NCI-H2171 treated with DMSO at 0.1 percent for 48 hours (cell line): ENCODE data around the gene THAP8.

Source experiments
- DNase-seq: peaks from one replicate; lab custom pipeline; 2025; lab: John Stamatoyannopoulos, UW

THAP8 gene

DNA sequence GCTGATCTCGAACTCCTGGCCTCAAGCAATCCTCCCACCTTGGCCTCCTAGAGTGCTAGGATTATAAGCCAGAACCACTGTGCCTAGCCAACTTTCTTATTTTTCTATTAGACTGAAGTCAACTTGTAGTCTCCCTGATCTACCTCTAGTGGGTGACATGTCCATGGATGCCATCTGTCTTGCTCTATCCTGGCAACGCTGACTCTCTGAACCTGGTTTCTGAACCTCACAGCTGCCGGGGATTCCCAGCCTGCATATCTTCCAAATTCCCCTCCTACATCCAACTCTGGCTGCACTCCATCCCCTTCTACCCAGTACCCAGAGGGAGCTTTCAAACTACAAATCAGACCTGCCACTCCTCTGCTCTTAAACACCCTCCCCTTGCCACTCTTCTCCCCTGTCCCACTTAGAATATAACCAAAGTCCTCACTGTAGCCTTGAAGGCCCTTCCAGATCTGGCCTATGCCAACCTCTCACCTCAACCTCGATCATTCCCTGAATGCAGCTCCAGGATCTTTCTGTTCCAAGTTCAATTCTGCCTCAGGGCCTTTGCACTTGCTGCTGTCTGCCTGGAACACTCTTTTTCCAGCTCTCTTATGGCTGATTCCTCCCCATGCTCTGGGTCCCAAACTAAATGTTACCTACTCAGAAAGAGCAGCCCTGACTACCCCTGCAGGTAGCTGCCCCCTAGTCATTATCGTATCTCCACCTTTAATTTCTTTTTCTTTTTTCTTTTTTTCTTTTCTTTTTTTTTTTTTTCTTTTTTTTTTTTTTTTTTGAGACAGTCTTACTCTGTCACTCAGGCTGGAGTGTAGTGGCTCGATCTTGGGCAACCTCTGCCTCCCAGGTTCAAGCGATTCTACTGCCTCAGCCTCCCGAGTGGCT is 23.6 kb downstream of the THAP8 start:
- peak; percentile 13 for DNase-seq

DNA sequence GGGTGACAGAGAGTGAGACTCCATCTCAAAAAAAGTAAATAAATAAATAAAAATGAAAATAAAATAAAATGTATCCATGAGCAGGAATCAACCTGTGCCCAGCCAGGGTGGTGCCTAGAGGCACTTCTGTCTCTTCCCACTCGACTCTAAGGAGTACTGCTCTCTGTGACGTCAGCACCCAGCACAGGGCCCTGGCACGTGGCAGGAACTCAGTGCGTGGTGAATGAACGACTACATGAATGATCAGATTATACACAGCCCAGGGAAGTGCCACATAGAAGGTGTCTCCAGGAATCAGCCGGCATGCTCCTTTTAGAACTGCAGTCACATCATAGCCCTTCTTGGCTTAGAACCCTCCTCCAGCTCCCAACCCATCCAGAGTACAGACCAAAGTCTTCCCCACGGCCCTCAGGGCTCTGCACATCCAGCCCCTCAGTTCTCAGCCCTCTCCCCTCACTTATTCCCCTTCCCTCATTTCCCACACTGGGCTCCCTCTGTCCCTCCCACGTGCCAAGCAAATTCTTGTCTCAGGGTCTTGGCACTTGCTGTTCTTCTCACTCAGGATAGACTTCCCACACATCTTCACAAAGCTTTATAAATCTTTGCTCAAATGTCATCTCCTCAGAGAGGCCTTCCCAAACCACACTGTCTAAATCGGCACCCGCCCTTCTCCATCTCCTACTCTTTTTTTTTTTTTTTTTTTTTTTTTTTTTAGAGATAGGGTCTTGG is 25.6 kb downstream of the THAP8 start:
- DNase-seq: no peak

DNA sequence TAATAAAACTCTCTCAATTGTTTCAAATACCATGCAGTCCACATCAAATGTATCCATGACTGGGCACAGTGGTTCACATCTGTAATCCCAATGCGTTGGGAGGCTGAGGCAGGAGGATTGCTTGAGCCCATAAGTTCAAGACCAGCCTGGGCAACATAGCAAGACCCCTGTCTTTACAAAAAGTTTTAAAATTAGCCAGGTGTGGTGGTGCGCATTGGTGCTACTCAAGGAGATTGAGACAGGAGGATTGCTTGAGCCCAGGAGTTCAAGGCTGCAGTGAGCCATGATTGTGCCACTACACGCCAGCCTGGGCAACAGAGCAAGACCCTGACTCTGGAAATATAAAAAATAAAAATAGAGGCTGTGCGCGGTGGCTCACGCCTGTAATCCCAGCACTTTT is 26.4 kb downstream of the THAP8 start:
- DNase-seq: no peak

DNA sequence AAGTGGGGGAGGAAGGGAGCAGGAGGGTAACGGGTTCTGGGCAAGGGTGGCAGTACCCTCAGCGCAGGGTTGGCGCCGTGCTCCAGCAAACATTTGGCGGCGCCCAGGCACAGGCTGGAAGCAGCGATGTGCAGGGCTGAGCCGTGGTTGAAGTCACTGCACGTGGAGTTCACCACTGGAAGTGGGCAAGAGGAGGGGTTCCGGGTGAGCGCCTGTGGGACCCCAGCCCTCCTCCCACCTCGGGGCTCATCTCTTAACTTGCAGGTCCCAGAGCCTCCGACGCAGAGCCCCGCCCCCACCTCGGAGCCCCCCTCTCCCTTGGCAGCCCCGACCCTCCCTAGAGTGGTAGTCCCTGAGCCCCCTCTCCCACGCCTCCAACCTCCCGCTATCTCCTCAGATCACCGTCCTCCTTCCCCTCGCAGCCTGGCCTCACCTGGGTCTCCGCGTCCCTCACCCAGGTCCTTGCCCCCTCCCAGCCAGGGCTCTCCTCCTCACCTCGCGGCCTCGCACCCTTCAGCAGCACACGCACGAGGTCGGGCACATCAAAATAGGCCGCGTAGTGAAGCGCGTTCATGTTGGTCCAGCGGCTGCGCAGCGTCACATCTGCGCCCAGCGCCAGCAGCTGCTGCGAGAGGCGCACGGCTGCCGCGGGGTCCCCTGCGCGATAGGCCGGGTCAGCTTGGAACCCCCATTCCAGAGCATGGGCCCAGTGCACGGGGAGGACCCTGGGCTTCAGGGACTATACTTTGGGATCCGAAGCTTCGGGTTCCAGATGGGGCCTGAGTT is 27.8 kb downstream of the THAP8 start:
- DNase-seq: no peak

DNA sequence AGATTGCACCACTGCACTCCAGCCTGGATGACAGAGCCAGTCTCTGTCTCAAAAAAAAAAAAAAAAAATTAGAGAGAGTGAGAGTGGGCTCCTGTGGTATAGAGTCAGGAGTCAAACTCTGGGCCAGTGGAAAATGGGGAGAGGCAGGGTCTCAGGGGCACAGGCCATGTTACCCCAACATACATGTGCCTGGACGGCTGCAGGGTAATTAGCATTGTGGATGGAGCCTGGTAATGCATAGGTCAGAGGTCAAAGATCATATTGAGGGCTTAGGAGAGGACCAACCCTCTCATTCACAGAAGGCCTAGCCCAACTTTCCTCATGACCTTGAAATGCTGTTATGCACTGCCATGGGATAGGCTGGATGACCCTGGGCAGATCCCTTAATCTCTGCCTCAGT is 28.5 kb downstream of the THAP8 start:
- no peak for DNase-seq

DNA sequence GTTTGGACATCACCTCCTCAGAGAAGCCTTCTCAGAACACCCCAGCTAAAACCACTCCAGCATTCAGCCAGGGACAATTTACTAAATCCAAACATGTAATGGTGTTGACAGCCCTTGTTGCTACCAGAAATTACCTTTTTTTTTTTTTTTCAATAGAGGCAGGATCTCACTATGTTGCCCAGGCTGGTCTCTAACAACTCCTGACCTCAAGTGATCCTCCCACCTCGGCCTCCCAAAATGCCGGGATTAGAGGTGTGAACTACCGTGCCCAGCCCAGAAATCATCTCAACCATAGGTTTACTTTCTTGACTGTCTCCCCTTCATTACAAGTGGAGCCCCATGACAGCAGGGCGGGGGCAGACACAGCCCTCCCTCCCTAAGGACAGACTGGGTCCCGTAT is 30.7 kb downstream of the THAP8 start:
- no peak for DNase-seq

DNA sequence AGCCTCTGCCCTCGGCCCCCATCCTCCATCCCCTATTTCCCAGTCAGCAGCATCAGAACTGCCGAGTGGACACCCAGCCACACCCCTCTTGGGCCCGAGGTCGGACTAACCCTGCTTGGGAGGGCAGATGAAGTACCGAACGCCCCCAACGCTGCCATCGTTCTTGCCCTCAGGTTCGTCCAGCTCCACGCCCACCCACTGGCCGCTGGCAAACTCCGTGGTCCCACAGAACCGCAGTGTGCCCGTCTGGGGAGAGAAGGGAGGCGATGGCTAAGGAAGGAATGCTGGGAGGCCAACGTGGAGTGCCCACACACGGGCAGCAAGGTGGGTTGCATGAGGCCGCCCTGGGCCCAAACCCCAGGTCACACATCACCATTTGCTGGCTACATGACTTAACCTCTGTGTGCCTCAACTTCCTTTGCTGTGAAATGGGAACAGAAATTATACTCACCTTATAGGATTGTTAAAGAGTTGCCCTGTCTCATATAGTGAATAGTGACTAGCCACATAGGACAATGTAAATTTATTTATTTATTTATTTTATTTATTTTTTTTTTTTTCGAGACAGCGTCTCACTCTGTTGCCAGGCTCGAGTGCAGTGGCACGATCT is 34.9 kb downstream of the THAP8 start:
- DNase-seq: no peak

DNA sequence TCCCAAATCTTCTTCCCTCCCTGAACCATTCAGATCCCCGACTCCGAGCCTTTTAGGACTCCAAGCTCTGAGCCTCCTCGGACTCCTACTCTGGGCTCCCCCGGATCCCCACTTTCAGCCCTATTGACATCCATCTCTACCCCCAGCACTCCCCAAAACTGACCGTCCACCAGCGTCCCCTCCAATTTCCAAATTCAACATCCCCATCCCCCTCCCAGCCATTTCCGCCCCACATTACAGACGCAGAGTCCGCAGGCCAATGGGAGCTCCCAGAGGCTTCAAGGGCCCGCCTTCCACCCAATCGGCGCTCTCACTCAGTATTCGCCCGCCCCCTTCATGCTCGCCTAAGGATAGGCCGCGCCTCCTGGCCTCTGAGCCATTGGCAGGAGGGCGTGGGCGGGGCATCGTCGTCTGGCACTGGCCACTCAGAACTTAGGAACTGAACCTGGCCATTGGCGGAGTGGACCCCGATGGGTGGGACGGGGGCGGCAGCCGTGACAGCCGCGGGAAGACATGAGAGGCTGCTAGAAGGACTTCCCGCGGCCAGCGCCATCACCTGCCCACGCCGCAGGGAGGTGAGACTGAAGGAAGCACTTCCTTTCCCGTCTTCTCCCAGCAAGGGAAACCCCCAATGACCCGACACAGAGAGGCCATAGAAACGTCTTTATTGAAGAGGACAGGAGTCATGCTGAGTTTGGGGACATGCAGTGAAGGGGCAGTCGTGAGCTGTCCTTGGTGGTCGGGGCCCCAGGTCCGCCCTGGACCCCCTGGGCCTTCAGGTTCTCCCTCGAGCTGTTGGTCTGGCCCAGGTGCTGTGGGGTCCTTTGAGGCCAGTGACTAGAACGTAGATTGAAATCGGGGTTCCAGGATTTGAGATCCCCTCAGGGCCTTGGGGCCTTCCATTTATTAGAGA is 39.8 kb downstream of the THAP8 start, which contains the start of gene ALKBH6:
ALKBH6 (minus strand) TSS at position 202 of the 913 bp plus-strand sequence. CDS start 816 bp downstream, outside the sequence.
- DNase-seq: peak; percentile 99

DNA sequence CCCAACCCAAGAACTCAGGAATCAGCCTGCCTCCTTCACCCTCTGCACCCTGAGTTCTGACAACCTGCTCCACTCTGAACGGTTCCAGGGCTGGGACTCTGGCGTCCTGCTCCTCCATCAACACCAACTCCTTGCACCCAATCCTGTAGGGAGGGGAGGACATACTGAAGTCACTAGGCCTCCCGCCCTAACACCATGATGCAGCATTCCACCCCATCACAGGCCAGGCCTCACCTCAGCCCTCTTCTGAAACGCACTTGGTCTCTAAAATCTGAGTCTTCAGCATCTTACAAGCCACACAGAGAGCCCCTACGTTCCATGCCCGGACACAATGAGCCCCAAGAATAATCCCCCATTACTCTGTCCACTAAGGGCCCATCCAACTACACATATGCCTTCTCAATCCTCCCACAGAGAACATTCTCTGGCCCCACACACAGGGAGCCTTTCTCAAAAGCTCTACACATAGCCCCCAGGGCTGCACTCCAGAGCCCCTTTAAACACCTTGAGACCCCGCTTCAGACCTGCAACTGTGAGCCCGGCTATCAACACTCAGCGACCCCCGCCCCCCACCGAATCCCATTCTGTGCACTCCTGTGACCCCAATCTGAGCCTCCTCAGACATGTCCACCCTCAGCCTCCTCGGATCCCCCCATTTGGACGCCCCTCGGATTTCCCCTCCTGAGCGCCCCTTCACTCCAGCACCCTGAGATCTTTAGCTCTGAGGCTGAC is 40.6 kb downstream of the THAP8 start:
- no peak for DNase-seq

DNA sequence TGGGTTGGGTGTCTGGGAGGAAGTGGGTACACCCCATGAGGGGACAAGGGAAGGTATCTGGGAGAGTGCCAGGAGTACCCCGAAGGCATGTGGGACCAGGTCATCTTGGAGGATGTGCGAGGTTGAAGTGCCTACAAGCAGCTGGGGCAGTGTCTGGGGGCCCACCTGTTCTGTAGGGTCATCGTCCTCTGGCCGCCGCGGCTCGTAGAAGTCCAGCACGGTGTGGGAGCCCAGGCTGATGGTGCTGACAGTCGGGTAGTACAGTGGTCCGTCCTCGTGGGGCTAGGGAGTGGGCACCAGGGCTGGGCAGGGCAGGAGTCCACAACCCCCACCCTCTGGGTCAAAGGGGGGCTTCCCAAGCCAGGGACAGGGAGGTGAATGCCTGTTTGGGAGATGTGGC is 43.7 kb downstream of the THAP8 start:
- no peak for DNase-seq

DNA sequence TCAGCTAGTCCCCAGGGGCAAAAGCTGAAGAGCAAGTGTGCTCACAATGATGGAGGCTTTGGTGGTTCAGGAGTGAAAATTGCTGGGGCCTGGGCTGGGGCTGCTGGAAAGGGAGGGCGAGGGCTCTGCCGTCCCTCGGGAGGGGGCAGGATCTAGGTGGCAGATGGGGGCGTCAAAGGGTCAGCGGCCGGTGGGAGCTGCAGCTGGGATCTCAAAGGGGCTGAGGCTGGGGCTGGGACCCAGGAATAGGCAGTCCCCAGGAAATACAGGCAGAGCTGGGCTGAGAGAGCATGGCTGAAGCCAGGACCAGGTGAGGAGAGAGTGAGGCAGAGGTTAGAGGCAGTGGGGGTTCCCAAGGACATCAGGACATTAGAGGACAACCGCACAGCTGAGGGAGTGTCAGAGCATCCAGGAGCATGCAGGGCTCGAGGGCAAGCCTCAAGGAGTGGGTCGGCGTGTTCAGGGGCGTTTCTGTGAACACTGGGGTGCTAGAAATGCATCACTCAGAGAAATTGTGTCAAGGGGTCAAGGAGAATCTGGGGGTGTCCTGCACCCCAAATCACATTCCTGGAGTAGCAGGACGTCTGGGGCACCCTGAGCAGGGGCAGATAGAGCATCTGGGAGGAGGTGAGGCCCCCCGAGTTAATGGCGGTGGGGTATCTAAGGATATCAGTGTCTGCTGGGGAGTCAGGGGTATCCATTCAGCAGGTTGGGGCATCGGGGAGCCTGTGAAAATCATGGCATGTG is 44.3 kb downstream of the THAP8 start:
- no peak for DNase-seq

DNA sequence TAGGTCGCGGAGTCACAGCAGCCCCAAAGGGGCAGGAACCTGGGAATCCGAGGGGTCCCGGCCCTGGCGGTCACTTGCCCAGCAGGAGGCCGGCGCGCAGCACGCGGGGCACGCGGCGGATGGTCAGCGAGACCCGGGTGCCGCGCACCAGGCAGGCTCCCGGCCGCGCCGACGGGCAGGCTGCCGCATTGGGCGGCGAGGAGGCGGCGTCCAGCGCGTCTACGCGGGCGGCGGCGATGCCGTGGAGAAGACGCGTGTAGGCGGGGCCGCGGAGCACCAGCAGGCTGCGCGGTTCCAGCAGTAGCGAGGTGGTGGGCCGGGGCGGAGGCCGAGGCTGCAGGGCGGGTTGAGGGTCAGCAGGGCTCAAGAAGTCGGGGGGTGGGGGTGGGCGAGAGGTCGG is 44.9 kb downstream of the THAP8 start:
- peak; percentile 24 for DNase-seq

DNA sequence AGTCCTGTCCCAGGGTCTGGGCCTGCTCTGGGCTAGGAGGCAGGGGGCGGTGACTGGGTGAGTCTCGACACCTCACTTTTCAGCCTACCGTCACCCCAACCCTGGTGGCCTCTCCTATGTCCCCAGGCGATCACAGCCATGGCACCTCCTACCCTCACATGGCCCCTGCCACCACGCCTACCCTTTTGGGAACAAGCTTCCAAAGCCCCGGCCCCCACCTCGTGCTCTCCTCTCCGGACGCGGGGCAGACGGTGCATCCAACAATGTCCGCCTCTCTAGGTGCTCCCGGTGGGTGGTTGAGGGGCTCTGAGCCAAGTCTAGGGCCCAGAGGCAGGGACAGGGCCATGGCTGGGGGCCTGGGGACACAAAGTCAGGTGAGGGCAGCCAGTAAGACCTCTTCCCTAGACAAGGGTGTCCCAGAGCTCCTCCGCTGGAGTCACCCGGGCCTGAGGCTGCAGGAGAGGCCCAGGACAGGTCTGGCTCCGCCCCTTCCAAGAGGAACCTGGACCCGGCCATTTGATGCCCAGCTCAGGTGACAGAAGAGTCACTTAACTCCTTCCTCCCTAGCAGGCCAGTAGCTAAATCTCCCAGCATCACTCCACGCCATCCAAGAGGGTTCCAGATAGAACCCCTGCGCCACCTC is 45.6 kb downstream of the THAP8 start, which contains the start of gene SYNE4:
SYNE4 (minus strand) TSS at position 478 of the 643 bp plus-strand sequence; CDS start at position 346, 132 bp downstream.
- no peak for DNase-seq

DNA sequence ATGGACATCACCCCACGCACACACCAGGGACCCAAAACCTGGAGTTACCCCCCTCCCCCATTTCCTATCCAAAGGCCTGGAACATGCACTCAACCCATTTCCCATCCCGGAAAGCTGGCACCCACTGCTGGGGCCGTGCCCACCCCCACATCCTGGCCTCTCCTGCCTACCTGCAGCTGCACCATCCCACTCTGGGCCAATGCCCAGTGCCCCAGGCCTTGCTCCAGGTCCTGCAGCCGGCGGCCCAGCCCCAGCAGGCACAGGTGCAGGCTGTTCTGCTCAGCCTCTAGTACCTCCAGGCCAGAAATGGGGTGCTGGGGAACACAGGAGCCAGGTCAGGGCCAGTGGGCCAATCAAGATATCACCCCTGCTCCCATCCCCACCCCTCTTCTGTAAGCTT is 47.1 kb downstream of the THAP8 start:
- DNase-seq: no peak

DNA sequence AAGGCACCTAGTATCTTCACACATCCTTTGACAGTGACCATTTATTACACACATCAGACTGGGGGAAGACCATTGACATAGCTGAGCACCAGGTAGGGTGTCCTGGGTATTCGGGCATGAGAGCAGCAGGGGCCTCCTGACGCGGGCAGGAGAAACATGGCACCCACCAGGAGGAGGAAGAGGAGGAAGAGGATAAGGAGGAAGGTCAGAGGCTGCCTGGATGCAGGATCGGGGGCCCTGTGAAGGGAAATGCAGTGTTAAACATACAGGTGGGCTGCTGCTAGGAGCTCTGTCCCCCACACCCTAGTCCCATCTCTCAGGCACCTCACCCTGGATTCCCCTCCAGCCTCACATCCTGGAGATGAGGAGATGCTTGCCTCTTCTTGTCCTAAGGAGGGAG is 50.8 kb downstream of the THAP8 start:
- DNase-seq: no peak

DNA sequence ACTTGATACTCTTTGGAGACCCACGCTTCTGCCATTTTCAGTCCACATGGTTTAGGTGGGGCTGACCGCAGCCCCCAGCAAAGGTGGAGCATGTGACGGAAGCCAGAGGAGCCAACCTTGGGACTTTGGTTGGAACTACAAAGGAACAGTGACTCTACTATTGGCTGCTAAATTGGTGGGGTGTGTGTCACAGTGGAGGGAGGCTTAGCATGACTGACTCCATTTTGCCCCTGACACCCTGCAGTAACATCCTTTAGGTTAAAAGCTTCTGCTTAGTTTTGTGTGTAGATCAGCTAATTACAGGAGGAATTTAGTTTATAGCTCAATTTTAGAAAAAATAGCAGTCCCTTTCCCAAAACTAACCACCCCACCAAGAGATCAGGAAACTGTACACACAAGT is 52.5 kb downstream of the THAP8 start:
- DNase-seq: no peak

DNA sequence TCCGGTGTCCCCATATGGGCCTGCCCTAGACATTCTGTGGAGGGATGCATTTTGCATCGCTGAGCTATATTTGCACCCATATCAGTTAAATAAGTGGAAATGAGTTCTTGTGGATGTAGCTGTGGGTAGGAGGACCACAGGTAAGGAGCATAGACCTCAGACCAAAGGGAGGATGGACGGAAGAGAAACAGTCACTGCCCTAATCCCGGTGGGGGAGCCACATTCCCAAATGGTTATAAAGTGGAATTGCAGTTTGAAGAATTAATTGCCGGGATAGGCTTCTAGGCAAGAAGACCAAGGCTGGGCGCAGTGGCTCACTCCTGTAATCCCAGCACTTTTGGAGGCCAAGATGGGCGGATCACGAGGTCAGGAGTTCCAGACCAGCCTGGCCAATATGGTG is 57.3 kb downstream of the THAP8 start:
- no peak for DNase-seq

DNA sequence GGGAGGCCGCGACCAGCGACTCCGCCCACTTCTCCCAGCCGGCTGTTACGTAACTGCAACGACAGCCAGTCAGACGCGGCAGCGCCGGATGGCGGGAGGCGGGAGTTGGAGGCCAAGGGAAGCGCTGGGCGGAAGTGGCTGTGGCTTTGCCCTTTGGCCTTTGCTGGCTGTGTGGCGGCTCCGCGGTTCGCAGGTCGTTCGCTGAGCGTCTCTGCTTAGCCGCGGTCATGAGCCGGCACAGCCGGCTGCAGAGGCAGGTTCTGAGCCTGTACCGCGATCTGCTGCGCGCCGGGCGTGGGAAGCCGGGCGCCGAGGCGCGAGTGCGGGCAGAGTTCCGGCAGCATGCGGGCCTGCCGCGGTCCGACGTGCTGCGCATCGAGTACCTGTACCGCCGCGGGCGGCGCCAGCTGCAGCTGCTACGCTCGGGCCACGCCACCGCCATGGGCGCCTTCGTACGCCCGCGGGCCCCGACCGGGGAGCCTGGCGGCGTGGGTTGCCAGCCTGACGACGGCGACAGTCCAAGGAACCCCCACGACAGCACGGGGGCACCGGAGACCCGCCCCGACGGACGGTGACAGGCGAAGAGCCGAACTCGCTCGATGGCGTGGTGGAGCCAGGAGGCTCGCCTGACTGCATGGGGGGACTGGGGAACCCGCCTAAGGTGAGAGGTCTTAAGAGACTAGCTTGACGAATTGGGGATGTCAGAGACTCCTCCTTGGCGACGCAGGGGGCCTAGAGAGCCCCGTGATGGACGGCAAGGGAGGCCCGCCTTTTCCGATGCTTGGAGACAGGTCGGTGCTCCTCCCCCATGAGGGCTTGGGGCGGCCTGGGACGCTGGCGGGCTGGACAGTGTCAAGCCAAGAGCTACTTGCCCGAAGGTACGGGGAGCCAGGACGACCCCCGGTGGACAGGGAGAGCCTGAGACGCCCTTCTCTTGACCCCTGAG is 58.8 kb downstream of the THAP8 start, which contains the start of gene SDHAF1:
SDHAF1 (plus strand) TSS at position 141 of the 946 bp plus-strand sequence; CDS start at position 228, 87 bp downstream.
- peak; percentile 91 for DNase-seq
